LNCAP (cell line): ENCODE measurements around the gene MAPK7.

Source experiments
- CTCF ChIP-seq: fragments of 450-650 bp; IDR thresholded peaks from 2 replicates; pipeline ENCODE4 v1.5.1; 2017; ENCODE audit warnings: mild to moderate bottlenecking

Gene MAPK7

GRCh38 chr17:19369107-19369778 lies 9.1 kb upstream of the MAPK7 start:
- TF ChIP-seq CTCF, result no peak

GRCh38 chr17:19369846-19370492 lies 8.3 kb upstream of the MAPK7 start:
- no peak for TF ChIP-seq CTCF

GRCh38 chr17:19370493-19370960 lies 7.8 kb upstream of the MAPK7 start:
- no peak for TF ChIP-seq CTCF

- no peak for TF ChIP-seq CTCF
Observed at GRCh38 chr17:19371259-19372010, 6.9 kb upstream of the MAPK7 start.

- TF ChIP-seq CTCF, result no peak
Observed at GRCh38 chr17:19372011-19372370, 6.3 kb upstream of the MAPK7 start.

GRCh38 chr17:19372439-19372838 lies 5.9 kb upstream of the MAPK7 start:
- no peak for TF ChIP-seq CTCF

GRCh38 chr17:19372866-19373504 lies 5.3 kb upstream of the MAPK7 start:
- TF ChIP-seq CTCF, result no peak
